Measurements from ENCODE around the gene KCP.

The KCP gene

DNA sequence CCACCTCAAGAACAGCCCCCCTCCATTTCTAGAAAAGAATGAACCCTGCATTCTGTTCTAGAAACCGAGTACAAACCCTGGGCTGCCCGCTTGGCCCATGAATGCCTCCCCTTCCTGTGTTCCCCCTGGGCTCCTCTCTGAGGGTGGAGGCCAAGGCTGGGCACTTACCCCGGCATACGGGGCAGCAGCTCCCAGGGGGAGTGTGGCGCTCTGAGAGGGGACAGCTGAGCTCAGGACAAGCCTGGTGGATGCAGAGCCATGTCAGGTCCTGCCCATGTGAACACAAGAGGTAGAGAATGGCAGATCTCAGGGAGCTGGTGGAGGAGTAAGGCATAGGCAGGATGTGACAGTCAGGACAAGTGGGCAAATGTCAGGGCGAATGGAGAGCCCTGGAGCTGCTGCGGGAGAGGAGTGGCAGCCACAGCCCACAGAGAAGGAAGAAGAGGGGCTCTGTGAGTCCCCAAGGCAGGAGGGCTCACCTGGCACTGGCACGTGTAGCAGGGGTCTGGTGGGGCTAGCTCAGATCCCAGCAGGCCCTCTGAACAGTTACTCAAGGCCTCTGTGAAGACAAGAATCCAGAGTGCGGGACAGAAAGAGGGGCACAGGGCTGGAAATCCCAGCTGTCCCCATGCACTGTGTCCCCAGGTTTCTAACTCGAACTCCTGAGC is 28.9 kb downstream of the KCP start:
- Mint-ChIP-seq H3K36me3 (ENCODE audit: low read depth) (no peaks in the 10 kb centered on the region), H3K27me3 (ENCODE audit: low read depth) (peaks cover 3% of the 10 kb centered on the region), H3K27ac (no peak overlapping the region), H3K4me3 (no peak overlapping the region), H3K9me3 (no peaks in the 10 kb centered on the region), H3K4me1 (ENCODE audit: low read depth) (peaks cover 3% of the 10 kb centered on the region)

- H3K36me3 Mint-ChIP-seq (ENCODE audit: low read depth) = no peaks in the 10 kb centered on the region
- H3K27ac Mint-ChIP-seq = no peak overlapping the region
- peaks cover 3% of the 10 kb centered on the region for H3K27me3 Mint-ChIP-seq (ENCODE audit: low read depth)
- peaks cover 3% of the 10 kb centered on the region for H3K4me1 Mint-ChIP-seq (ENCODE audit: low read depth)
- no peaks in the 10 kb centered on the region for H3K9me3 Mint-ChIP-seq
- H3K4me3 Mint-ChIP-seq = no peak overlapping the region
Measured at GRCh38 chr7:128880791-128881457, 29.6 kb downstream of the KCP start.

DNA sequence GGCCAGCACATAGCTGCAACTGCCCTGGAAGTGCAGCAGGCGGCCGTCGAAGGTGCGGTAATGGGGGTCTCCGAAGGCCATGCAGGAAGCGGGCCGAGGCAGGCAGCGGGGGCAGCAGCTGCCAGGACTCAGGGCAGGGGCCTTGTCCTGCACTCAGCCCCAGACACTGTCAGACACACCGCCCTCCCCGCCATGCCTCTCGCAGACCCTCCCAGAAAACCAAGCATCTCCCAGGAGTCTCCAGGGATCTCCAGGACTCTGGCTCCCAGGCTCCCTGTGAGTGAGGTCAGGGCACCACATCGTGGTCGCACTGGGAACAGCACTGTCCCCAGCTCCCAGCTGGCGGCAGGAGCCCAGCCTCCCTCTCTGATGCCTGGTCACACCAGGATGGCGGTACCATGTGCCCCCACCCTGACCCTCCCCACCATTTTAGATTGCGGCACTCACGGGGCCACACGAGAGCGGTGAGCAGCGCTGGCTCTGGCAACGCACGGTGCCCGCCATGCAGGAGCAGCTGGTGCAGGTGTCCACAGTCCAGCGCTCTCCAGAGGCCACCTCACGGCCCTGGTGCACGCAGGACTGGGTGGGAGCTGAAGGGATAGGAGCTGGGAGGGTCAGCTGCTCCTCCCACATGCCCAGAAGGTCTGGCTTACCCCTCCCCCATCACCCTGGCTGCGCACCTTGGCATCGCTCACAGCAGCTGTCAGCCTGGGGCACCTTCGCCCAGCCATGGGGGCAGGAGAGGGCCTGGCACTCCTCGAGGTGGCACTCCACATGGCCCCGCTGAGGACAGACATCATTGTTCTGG is 30.4 kb downstream of the KCP start:
- Mint-ChIP-seq H3K4me1 (ENCODE audit: low read depth) (peaks cover 3% of the 10 kb centered on the region), H3K4me3 (no peak overlapping the region), H3K36me3 (ENCODE audit: low read depth) (no peaks in the 10 kb centered on the region), H3K27me3 (ENCODE audit: low read depth) (no peaks in the 10 kb centered on the region), H3K27ac (no peak overlapping the region), H3K9me3 (no peaks in the 10 kb centered on the region)

GRCh38 chr7:128879461-128879938 is 31.0 kb downstream of the KCP start:
- no peaks in the 10 kb centered on the region for H3K36me3 Mint-ChIP-seq (ENCODE audit: low read depth)
- no peaks in the 10 kb centered on the region for H3K9me3 Mint-ChIP-seq
- H3K27me3 Mint-ChIP-seq (ENCODE audit: low read depth) = no peaks in the 10 kb centered on the region
- H3K4me1 Mint-ChIP-seq (ENCODE audit: low read depth) = peaks cover 3% of the 10 kb centered on the region
- H3K4me3 Mint-ChIP-seq = no peak overlapping the region
- H3K27ac Mint-ChIP-seq = no peak overlapping the region

DNA sequence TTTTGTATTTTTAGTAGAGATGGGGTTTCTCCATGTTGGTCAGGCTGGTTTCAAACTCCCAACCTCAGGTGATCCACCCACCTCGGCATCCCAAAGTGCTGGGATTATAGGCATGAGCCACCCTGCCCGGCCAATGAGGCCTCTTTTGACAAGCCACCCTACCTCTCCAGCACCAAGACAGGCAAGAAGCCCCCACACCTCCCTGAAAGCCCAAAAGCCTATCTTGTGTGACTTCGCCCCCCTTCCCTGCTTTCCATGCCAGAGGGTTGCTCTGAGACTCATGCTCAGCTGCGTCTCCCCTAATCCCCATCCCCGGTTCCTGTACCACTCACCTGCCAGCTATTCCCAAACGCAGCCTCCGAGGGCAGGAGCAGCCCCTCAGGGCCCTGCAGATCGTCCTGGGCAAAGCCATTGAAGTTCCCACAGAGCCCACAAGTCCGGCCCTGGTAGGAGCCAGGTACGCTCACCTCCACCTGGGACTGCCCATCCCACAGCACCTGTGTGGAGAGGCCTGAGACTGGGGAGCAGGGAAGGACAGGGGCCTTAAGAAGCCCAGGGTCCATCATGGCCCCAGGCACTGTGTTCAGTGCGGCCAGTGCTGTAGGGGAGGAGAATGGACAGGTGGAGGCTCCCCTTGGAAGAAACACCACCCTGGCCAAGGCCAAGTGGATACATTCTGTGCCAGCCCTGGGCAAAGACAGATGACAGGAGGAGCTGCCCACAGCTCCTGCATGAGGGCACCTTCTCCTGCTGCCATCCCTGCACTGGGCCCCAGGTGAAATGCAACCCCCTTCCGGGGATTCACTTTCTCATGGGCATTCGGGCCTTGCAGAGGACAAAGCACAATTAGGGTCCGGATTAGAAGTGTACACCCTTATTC is 32.0 kb downstream of the KCP start:
- Mint-ChIP-seq H3K9me3 (no peaks in the 10 kb centered on the region), H3K36me3 (ENCODE audit: low read depth) (no peaks in the 10 kb centered on the region), H3K27me3 (ENCODE audit: low read depth) (no peaks in the 10 kb centered on the region), H3K4me3 (no peak overlapping the region), H3K27ac (no peak overlapping the region), H3K4me1 (ENCODE audit: low read depth) (peaks cover under 1% of the 10 kb centered on the region)

DNA sequence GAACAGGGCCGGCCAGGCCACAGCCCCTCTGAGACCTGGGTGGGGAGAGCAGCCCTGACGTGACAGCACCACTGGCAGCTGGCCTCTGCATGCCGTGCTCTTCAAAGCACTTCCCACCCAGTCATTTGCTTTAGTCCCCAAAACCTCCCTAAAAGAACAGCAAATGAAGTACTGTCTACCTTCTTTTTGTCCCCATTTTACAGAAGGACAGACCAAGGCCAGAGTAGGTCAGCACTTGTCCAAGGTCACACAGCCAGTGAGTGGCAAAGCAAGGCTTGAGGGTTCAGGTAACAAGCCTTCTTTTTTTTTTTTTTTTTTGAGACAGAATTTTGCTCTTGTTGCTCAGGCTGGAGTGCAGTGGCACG is 32.8 kb downstream of the KCP start:
- Mint-ChIP-seq H3K4me3 (no peak overlapping the region), H3K27ac (no peak overlapping the region), H3K4me1 (ENCODE audit: low read depth) (no peaks in the 10 kb centered on the region), H3K27me3 (ENCODE audit: low read depth) (no peaks in the 10 kb centered on the region), H3K36me3 (ENCODE audit: low read depth) (no peaks in the 10 kb centered on the region), H3K9me3 (no peaks in the 10 kb centered on the region)

DNA sequence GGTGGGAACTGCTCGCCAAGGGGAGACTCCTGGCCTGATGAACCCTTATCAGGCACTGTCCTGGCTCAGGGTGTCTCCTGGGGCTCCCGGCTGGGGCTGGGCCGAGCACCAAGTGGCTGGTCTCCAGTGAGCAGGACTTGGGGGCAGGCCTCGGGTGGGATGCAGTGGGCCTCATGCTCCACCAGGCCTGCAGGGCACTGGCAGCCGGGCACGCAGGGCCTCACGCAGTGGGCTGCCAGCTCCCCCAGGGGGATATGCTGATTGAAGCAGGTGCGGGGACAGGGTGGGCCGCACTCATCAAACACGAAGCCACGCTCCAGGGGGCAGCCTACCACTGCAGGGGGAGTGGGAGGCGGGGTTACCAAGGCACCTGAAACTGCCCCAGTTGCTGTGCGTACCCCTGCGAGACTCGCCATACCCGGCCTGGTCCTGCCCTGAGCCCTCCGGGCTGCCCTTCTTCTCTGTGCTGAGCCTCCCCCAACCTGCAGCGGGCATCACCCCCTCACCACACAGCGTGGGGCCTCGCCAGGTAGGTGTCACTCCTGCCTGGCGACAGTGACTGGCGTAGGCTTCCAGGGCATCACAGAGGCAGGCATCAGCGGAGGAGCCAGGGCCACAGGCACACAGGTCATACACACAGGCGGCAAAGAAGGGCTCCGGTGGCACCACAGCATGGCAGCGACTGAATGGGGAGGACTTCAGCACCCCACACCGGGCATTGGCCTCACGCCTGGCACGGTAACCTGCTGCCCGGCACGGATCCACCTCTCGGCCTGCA is 33.3 kb downstream of the KCP start:
- Mint-ChIP-seq H3K27ac (no peak overlapping the region), H3K27me3 (ENCODE audit: low read depth) (peaks cover under 1% of the 10 kb centered on the region), H3K36me3 (ENCODE audit: low read depth) (no peaks in the 10 kb centered on the region), H3K9me3 (no peaks in the 10 kb centered on the region), H3K4me3 (no peak overlapping the region), H3K4me1 (ENCODE audit: low read depth) (no peaks in the 10 kb centered on the region)

DNA sequence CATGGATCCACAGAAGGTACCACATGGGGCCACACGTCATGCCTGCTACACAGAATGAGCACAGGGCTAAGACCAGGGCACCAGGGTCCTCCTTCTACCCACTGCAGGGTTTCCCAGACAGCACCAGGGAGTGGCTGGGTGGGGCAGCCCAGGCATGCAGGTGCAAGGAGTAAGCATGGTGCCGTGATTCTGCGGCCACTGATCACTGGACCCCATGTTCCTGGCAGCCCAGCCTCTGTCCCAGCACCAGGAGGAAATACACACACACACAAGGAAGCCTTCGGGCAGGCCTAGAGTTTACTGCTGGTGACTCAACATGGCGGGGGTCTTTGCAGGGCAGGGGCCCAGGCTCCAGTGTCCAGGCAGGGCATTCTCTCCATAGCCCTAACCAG is 33.9 kb downstream of the KCP start:
- Mint-ChIP-seq H3K36me3 (ENCODE audit: low read depth) (no peaks in the 10 kb centered on the region), H3K27ac (no peak overlapping the region)

DNA sequence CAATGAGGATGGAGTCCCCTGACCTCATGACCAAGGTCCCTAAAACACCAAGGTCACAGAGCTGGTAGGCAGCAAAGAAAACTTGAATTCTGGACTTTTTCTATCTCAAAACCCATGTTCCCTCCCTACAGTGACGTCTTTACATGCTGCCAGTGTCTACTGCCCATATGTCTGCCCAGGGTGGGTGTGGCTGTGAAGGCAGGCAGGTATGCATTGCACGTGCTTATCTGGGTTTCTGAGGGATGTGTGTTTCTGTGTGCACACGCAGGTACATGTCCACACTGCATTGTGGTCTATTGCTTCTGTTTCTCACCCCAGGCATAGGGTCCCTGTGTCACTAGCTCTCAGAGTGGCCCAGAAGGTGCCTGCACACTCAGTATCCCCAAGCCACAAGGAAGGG is 34.4 kb downstream of the KCP start:
- no peak overlapping the region for H3K4me3 Mint-ChIP-seq

More for the DNA sequence above, 33.9 kb downstream of the KCP start:
- Mint-ChIP-seq H3K9me3 (no peaks in the 10 kb centered on the region), H3K4me3 (no peak overlapping the region), H3K4me1 (ENCODE audit: low read depth) (no peaks in the 10 kb centered on the region), H3K27me3 (ENCODE audit: low read depth) (peaks cover 7% of the 10 kb centered on the region)

DNA sequence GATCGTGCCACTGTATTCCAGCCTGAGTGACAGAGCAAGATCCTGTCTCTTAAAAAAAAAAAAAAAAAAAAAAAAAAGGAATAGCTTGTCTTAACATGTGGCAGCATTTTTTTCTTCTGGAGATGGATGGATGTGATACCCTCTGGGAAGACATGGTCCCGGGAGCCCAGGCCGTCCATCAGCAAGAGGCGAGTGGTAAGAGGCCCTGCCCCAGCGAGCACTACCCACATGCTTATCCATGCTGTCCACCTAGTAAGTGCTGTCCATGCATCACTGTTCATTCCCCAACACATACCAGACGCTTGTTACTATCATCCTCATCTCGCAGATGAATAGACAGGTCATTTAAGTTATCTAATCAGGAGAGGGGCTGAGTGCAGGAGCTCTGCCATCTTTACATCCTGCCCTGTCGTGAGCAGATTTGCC is 35.0 kb downstream of the KCP start:
- Mint-ChIP-seq H3K4me1 (ENCODE audit: low read depth) (no peaks in the 10 kb centered on the region), H3K36me3 (ENCODE audit: low read depth) (no peaks in the 10 kb centered on the region), H3K4me3 (no peak overlapping the region), H3K9me3 (no peaks in the 10 kb centered on the region), H3K27ac (no peak overlapping the region), H3K27me3 (ENCODE audit: low read depth) (peaks cover 17% of the 10 kb centered on the region)

More for the DNA sequence above, 34.4 kb downstream of the KCP start:
- no peaks in the 10 kb centered on the region for H3K36me3 Mint-ChIP-seq (ENCODE audit: low read depth)
- peaks cover 11% of the 10 kb centered on the region for H3K27me3 Mint-ChIP-seq (ENCODE audit: low read depth)
- H3K9me3 Mint-ChIP-seq = no peaks in the 10 kb centered on the region
- no peak overlapping the region for H3K27ac Mint-ChIP-seq
- H3K4me1 Mint-ChIP-seq (ENCODE audit: low read depth) = no peaks in the 10 kb centered on the region

- Mint-ChIP-seq H3K27me3 (ENCODE audit: low read depth) (peaks cover 23% of the 10 kb centered on the region), H3K27ac (no peak overlapping the region), H3K4me3 (no peak overlapping the region), H3K9me3 (no peaks in the 10 kb centered on the region), H3K36me3 (ENCODE audit: low read depth) (peaks cover 2% of the 10 kb centered on the region), H3K4me1 (ENCODE audit: low read depth) (peaks cover 5% of the 10 kb centered on the region)
Measured at GRCh38 chr7:128874140-128875031, 36.1 kb downstream of the KCP start.

DNA sequence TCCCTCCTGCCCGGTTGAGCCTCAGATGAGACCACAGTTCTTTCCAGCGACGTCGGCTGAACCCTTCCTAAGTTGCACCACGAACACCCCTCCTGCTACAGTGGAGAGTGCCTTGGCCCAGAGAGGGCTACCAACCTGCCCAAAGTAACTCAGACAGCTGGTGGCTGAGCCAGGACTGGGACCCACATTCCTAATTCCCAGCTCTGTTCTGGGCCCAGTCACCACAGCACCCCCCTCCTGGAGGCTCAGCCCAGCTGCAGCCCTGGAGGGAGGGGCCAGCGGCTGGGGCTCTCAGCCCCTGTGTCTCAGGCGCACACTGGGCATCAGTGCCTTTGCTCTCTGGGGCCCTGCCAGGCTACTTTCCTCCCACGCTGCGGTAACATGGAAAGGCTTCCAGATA is 37.3 kb downstream of the KCP start:
- Mint-ChIP-seq H3K9me3 (no peaks in the 10 kb centered on the region), H3K4me3 (no peak overlapping the region), H3K27me3 (ENCODE audit: low read depth) (peaks cover 23% of the 10 kb centered on the region), H3K27ac (no peak overlapping the region), H3K36me3 (ENCODE audit: low read depth) (peaks cover 2% of the 10 kb centered on the region), H3K4me1 (ENCODE audit: low read depth) (peaks cover 5% of the 10 kb centered on the region)

GRCh38 chr7:128872394-128872824 is 38.1 kb downstream of the KCP start:
- peaks cover 8% of the 10 kb centered on the region for H3K4me1 Mint-ChIP-seq (ENCODE audit: low read depth)
- H3K4me3 Mint-ChIP-seq = no peak overlapping the region
- H3K9me3 Mint-ChIP-seq = no peaks in the 10 kb centered on the region
- H3K27me3 Mint-ChIP-seq (ENCODE audit: low read depth) = peaks cover 27% of the 10 kb centered on the region
- no peak overlapping the region for H3K27ac Mint-ChIP-seq
- H3K36me3 Mint-ChIP-seq (ENCODE audit: low read depth) = peaks cover 2% of the 10 kb centered on the region
